Peyer's patch (tissue), 4 donors: ENCODE measurements around the gene PRKAR1B.

ENCODE experiments used
- CTCF ChIP-seq, 6 experiments: fragments of 450-650 bp in 4 of 6; fragments of 200-600 bp in 2 of 6; sonication (generic) in 1 of 6; IDR thresholded peaks; one replicate each; pipeline ENCODE4 v1.5.1; 2017 to 2019; ENCODE audit warnings: antibody characterized with exemption in 6 of 6, mild to moderate bottlenecking in 3 of 6, moderate library complexity in 1 of 6
- POLR2A ChIP-seq, 2 donors: fragments of 450-650 bp; IDR thresholded peaks; one replicate each; pipeline ENCODE4 v1.5.1; 2017; ENCODE audit warnings: antibody characterized with exemption in 2 of 2, mild to moderate bottlenecking in 2 of 2, moderate library complexity in 2 of 2

GRCh38 chr7:703049-703448 lies 24.0 kb downstream of the PRKAR1B start:
- TF ChIP-seq CTCF (IDR thresholded peaks at IDR 0.05) (no peak), POLR2A (IDR thresholded peaks at IDR 0.05) (no peak)
